Immature natural killer cell (primary cell): ENCODE data around the gene MEX3B. TPM values are rescaled to one million over a fixed set of nuclear protein-coding genes. Genes with fewer than 3 reads are reported as not detected.
"Not testable (repeated sequence)": the region's sequence is repeated elsewhere in the genome, so short reads cannot be mapped to it uniquely, and the experiment has no call there.

Experiments
- DNase-seq, 3 donors: peaks; one replicate each; pipeline ENCODE4 v3.0.0; 2022; ENCODE audit warnings: mixed read lengths in 1 of 3
- H3K27ac Mint-ChIP-seq, 6 donors: one replicate each; pipeline ENCODE4 v1.8.0; 2020; ENCODE audit warnings: mixed read lengths in 6 of 6, mild to moderate bottlenecking in 5 of 6, inconsistent platforms in 4 of 6, moderate library complexity in 3 of 6
- H3K27me3 Mint-ChIP-seq, 3 donors: one replicate each; pipeline ENCODE4 v1.8.0; 2020 to 2021; ENCODE audit warnings: low read depth in 3 of 3, mild to moderate bottlenecking in 3 of 3, mixed read lengths in 3 of 3, moderate library complexity in 3 of 3, inconsistent platforms in 1 of 3
- H3K36me3 Mint-ChIP-seq, 3 donors: one replicate each; pipeline ENCODE4 v1.8.0; 2020; ENCODE audit warnings: mixed read lengths in 3 of 3, inconsistent platforms in 2 of 3, mild to moderate bottlenecking in 2 of 3
- H3K4me1 Mint-ChIP-seq, 2 donors: one replicate each; pipeline ENCODE4 v1.8.0; 2020; ENCODE audit warnings: inconsistent platforms in 2 of 2, mild to moderate bottlenecking in 2 of 2, mixed read lengths in 2 of 2, moderate library complexity in 1 of 2
- H3K4me3 Mint-ChIP-seq, 5 donors: one replicate each; pipeline ENCODE4 v1.8.0; 2020; ENCODE audit warnings: mild to moderate bottlenecking in 5 of 5, mixed read lengths in 5 of 5, inconsistent platforms in 3 of 5, moderate library complexity in 3 of 5
- H3K9me3 Mint-ChIP-seq, 6 donors: one replicate each; pipeline ENCODE4 v1.8.0; 2020; ENCODE audit warnings: mild to moderate bottlenecking in 6 of 6, mixed read lengths in 6 of 6, inconsistent platforms in 4 of 6, moderate library complexity in 3 of 6
- polyA plus RNA-seq, 3 donors: library from polyadenylated mRNA; unstranded; fragments of 300-500 nt; fragmentation: Illumina TruSeq; gene quantifications; one replicate each; pipeline ENCODE4 v1.2.3, GENCODE V29; 2021

MEX3B gene
- polyA plus RNA-seq, 3 donors from 2014 or later, result 0.06 TPM; not detected in 2

DNA sequence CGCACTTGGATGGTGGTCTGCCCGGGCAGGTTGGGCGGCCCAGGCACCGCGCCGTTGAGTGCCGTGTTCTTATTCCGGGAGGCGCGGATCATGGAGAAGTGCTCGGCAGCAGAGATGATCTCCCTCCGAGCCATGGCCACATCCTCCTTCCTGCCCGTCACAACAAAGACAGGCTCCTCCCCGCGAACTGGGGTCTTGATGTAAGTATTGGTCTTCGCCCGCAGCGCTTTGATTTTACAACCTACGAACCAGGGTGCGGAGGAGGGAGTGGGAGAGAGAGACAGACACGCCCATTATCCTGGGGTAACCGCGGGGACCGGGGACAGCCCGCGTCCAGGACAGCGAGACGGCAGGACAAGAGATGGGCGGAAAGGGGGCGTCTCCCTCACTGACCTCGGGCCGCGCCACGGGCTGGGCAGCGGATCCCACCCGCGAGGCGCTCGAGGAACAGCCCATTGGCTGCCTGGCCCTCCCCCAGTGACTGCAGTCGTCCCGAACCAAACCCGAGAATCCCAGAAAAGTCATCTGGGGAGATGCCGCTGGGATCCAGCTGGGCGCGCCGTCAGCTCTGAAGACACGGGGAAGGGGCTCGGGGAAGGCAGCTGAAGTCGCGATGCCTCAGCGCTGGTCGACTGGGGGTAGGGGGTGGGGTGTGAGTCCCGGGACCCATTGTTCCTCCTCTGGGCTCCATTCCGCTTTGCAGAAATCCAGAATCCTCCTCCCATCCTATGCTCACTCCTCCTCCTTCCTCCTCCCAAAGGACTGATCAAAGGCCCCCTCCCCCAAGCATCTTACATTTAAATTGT is 1.2 kb downstream of the MEX3B start:
- peak; percentile 3 to 15 (median 15) for DNase-seq
- Mint-ChIP-seq H3K36me3 (no peaks in the 10 kb centered on the region), H3K27me3 (peaks cover 6 to 18% (median 9%) of the 10 kb centered on the region in 3 donors), H3K4me3 (peak overlapping the region; percentile 80 to 92 (median 90)), H3K27ac (peak overlapping the region in 2 of 6 donors; percentile 57 to 62), H3K4me1 (peaks cover 12 to 21% of the 10 kb centered on the region in 2 donors), H3K9me3 (no peaks in the 10 kb centered on the region)

DNA sequence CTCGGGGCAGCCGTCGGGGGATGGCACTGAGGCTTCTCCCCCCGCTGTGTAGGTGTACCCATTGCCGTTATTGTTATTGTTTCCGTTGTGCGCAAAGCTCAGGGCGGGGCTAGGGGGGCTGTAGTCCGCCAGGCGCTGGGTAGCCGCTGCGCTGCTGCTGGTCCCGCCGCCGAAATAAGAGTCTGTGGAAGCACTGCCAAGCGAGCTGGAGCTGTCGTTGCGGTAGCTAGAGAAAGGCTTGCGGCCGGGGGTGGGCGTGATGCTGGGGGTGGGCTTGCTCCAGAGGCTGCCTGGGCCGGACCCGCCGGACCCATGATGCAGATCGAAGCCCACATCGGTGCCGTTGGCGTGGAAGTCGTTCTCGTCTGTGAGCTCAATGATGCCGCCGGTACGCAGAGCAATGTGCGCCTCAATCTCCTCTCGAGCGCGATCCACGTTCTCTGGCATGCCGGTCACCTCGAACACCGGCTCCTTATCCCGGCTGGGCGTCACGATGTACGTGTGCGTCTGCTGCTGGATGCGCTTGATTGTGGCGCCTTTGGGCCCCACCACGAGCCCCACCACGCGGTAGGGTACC is 1.9 kb downstream of the MEX3B start:
- DNase-seq, result no peak
- Mint-ChIP-seq H3K27ac (no peak overlapping the region), H3K9me3 (no peaks in the 10 kb centered on the region), H3K4me1 (peaks cover 12 to 21% of the 10 kb centered on the region in 2 donors), H3K4me3 (peak overlapping the region; percentile 80 to 92 (median 90)), H3K27me3 (peaks cover 6 to 18% (median 9%) of the 10 kb centered on the region in 3 donors), H3K36me3 (no peaks in the 10 kb centered on the region)

DNA sequence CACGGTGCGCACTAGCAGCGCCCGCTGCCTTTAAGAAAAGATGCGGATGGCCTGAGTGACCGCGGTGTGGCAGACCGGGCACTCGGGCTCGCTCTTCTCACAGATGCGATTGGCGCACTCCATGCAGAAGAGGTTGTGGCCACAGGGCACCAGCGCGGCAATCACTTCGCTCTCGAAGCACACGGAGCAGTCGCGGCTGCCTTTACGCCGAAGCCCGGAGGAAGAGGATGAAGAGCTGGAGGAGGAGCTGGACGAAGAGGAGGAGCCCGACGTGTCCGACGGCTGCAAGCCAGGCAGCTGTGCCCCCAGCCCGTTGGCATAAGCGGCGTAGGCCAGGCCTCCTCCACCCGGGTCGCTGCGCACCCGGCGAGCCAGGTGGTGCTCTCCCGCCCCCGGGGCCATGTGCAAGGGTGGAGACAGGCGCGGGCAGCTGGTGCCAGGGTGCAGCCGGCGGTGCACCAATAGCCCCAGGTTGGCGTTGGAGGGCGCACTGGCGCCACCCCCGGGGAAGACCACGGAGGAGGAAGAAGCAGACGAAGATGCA is 2.6 kb downstream of the MEX3B start:
- peaks cover 5 to 18% (median 9%) of the 10 kb centered on the region in 3 donors for H3K27me3 Mint-ChIP-seq
- peaks cover 12 to 20% of the 10 kb centered on the region in 2 donors for H3K4me1 Mint-ChIP-seq
- peak overlapping the region; percentile 4 to 67 (median 51) for H3K4me3 Mint-ChIP-seq
- H3K27ac Mint-ChIP-seq, result no peak overlapping the region
- no peaks in the 10 kb centered on the region for H3K36me3 Mint-ChIP-seq
- H3K9me3 Mint-ChIP-seq, result no peaks in the 10 kb centered on the region
- no peak for DNase-seq

DNA sequence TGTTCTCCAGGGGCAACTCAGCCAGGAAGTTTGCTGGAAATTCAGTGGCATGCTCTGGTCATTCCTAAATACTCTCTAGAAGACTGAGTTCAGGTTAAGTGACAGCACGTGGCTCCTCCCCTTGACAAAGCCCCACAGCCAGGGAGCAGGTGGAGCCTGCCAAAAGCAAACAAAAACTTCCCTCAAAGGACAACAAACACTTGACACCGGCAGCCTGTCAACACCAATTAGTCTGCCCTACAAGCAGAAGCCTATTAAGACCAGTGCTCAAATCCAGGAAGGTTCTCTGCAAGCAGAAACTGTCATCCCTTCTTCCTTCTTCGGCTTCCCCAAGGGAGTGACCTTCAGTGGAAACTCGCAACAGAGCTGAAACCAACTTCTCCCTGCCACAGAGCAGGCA is 5.0 kb downstream of the MEX3B start:
- Mint-ChIP-seq H3K4me3 (no peak overlapping the region), H3K27me3 (peaks cover 0 to 8% (median 5%) of the 10 kb centered on the region in 3 donors), H3K27ac (no peak overlapping the region), H3K9me3 (no peaks in the 10 kb centered on the region), H3K4me1 (peaks cover 9 to 12% of the 10 kb centered on the region in 2 donors), H3K36me3 (no peaks in the 10 kb centered on the region)
- no peak for DNase-seq

DNA sequence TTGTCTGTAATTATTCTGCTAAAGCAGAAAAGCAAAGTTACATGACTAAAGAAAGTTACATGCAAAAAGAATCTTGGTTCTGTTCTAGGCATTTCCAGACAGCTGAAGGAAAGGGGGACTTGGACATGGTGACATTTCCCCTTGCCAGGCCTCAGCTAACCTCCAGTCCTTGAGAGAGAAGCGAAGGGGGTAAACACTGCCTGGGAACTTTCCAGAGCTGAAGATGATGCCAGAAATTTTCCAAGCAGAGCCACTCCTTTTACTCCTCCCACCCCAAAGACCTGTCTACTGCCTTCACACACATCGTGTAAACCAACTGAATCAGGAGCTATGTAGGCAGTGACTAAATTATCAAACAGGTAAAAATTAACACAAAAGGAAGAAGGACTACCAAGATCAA is 5.4 kb downstream of the MEX3B start:
- H3K4me1 Mint-ChIP-seq, result peaks cover 9 to 12% of the 10 kb centered on the region in 2 donors
- no peaks in the 10 kb centered on the region for H3K9me3 Mint-ChIP-seq
- H3K27ac Mint-ChIP-seq, result no peak overlapping the region
- peaks cover 0 to 8% (median 5%) of the 10 kb centered on the region in 3 donors for H3K27me3 Mint-ChIP-seq
- no peak for DNase-seq
- no peaks in the 10 kb centered on the region for H3K36me3 Mint-ChIP-seq
- no peak overlapping the region for H3K4me3 Mint-ChIP-seq

DNA sequence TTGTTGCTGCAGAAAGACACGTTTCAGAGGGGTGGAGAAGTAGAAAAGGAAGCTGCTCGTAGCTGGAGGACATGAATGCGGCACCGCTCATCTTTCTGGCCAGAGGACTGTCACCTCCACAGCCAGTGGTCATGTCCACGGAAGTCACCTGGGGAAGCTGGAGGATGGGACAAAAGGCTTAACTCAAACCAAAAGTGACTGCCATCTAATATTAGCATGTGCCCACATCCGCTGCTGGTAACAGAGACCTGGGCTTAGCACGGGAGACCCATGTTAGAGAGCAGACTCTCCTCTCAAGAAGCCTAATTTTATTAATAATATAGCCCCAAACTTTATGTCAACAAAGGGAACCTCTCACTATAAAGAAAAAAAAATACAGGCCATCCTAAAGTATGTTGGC is 5.9 kb downstream of the MEX3B start:
- peaks cover 0 to 8% (median 5%) of the 10 kb centered on the region in 3 donors for H3K27me3 Mint-ChIP-seq
- peaks cover 4 to 9% of the 10 kb centered on the region in 2 donors for H3K4me1 Mint-ChIP-seq
- no peaks in the 10 kb centered on the region for H3K36me3 Mint-ChIP-seq
- H3K27ac Mint-ChIP-seq, result no peak overlapping the region
- no peaks in the 10 kb centered on the region for H3K9me3 Mint-ChIP-seq
- H3K4me3 Mint-ChIP-seq, result no peak overlapping the region
- no peak for DNase-seq

DNA sequence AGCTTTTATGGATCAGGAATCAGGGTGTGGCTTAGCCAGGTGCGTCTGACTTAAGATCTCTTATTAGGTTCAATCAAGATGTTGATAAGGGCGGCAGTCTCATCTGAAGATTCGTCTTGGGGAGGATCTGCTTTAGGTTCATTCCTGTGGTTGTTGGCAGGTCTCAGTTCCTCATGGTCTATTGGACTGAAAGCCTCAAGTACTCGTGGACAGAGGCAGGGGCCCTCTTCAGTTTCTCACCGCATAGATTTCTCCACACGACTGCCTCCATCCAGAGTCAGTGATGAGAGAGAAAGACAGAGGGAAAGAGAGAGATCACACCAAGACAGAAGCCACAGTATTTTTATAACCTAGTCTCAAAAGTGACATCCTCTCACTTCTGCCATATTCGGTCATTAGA is 9.4 kb downstream of the MEX3B start:
- Mint-ChIP-seq H3K4me1 (no peaks in the 10 kb centered on the region), H3K4me3 (no peak overlapping the region), H3K9me3 (no peaks in the 10 kb centered on the region), H3K36me3 (no peaks in the 10 kb centered on the region), H3K27me3 (peaks cover 1 to 9% (median 4%) of the 10 kb centered on the region in 3 donors), H3K27ac (no peak overlapping the region)
- no peak for DNase-seq

DNA sequence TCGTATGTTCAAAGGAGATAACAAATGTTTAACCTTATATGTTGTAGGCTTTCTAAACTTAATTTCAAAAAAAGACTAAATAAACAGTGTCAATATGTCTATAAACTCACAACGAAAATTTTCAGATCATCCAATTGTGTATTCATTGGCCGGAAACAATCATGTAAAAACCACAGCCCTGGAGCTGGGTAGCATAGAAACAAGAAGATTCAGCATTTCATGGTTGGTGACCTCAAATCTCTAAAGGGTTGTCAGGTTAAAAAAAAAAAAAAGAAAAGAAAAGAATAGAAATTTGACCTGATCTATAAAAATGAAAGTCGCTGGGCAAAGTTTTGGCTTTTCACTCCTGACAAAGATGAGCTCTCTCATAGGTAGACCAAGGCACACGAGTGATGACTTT is 13.9 kb downstream of the MEX3B start:
- Mint-ChIP-seq H3K4me3 (no peak overlapping the region), H3K4me1 (no peaks in the 10 kb centered on the region)

DNA sequence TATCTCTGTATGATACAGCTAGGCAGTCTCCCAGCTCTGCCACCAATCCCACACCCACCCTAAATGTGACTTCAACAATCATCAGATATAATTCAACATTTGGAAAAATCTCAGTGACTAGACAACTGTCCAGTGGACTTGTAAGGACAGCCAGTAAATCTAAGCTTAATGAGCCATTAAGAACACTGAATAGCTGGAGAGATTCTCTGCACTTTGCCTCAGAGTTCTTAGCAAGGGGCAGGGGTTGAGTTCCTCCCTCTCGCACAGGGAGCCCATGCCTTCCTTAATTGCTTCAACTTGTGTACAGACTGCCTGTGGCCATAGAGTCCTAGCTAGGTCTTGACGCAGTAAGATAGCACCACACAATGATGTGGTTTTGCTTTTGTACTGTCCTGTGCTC is 15.6 kb downstream of the MEX3B start:
- H3K36me3 Mint-ChIP-seq, result no peaks in the 10 kb centered on the region
- H3K4me1 Mint-ChIP-seq, result no peaks in the 10 kb centered on the region
- H3K27me3 Mint-ChIP-seq, result peaks cover 1 to 6% (median 5%) of the 10 kb centered on the region in 3 donors
- no peaks in the 10 kb centered on the region for H3K9me3 Mint-ChIP-seq
- H3K4me3 Mint-ChIP-seq, result no peak overlapping the region
- no peak overlapping the region for H3K27ac Mint-ChIP-seq
- DNase-seq, result no peak

More for the DNA sequence above, 13.9 kb downstream of the MEX3B start:
- no peak overlapping the region for H3K27ac Mint-ChIP-seq
- no peaks in the 10 kb centered on the region for H3K9me3 Mint-ChIP-seq
- H3K36me3 Mint-ChIP-seq, result no peaks in the 10 kb centered on the region
- no peak for DNase-seq
- H3K27me3 Mint-ChIP-seq, result peaks cover 1 to 6% (median 5%) of the 10 kb centered on the region in 3 donors

DNA sequence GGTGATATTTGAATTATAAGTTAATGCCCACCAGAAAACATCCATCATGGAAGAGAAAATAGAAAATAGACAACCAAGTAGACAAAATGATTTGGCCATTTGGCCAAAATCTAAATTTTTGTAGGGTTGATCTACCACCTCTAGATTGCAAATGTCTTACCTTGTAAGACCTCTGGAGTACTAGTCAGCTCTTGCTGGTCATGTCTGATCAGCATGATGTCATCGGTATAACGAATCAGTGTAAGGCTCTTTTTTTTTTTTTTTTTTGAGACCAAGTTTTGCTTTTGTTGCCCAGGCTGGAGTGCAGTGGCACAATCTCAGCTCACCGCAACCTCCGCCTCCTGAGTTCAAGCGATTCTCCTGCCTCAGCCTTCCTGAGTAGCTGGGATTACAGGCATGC is 17.7 kb downstream of the MEX3B start:
- not testable (repeated sequence) for H3K4me1 Mint-ChIP-seq, DNase-seq, H3K36me3 Mint-ChIP-seq, H3K9me3 Mint-ChIP-seq, H3K27me3 Mint-ChIP-seq, H3K4me3 Mint-ChIP-seq, H3K27ac Mint-ChIP-seq

DNA sequence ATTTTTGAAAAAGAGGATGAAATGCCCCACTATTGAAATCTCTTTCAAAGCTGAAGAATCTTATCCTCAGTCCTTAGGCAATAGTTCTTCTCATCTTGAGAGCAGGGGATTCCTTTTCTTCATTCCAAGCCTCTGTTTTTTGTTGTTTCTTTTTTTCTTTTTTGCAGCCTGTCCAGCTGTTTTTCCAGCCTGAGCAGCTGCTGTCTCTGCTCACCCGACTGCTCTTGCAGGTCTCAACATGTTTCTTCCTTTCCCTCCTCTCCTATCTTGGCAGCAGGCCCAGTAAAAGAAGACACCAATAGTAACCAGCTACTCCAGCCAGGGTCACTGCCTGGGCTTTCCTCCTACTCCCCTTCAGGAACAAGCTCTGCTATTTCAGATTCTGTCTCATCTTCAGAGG is 23.8 kb downstream of the MEX3B start:
- DNase-seq, result no peak
- Mint-ChIP-seq H3K9me3 (no peaks in the 10 kb centered on the region), H3K4me3 (no peak overlapping the region), H3K27ac (no peak overlapping the region), H3K27me3 (peaks cover 0 to 5% (median 3%) of the 10 kb centered on the region in 3 donors), H3K4me1 (no peaks in the 10 kb centered on the region), H3K36me3 (no peaks in the 10 kb centered on the region)

DNA sequence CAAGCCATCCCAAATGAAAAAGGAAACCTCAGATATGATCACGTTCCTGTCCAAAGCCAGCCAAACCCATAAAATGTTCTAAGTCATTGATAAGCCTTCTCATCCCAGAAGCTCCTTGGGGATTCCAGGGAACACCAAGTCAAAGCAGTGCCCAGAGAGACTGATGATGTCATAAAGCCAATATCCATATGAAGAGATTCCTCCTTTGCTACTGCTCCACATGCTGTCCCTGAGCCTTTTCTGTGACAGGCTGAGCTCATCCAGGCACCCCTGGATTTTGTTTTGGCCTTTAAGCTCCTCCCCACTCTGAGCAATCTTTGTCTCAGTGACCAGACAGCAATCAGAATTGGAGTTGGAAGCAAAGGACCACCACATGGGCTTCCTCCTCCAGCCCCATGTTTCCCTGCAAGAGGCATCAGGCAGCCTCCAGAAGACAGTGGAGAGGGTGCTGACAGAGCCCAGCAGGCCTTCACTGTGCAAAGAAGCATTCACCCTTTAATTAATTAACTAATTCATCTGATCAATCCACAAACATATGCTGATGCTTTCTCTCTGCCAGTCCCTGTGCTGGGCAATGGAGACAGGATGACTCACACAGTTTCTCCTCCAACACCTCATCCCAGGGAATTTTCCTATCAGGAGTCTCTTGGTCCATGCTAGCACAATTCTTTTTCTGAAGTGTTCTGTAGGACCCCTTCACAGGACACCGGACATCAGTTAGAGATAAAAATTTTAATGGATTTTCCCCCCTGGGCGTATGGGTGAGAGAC is 25.0 kb downstream of the MEX3B start:
- DNase-seq, result no peak
- H3K27me3 Mint-ChIP-seq, result peaks cover 2 to 5% (median 3%) of the 10 kb centered on the region in 3 donors

DNA sequence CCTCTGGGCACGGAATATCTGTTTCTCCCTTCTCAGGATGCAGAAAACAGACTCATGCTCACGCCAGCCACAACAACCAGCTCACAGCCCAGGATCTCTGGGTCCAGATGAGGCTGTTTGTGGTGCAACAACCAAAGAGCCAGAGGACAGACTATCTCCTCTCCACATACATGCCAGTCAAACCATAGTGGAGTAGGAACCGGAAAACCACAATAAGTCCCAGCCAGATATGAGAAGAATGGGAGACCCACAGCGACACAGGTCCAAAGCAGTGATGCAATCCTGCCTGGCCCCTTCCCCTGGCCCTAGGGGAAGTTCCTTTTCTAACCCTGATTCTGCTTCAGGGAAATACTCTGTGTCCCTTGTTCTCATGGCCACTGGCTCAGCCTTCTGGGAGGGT is 27.6 kb downstream of the MEX3B start:
- H3K9me3 Mint-ChIP-seq, result no peaks in the 10 kb centered on the region

More for the DNA sequence above, 25.0 kb downstream of the MEX3B start:
- no peaks in the 10 kb centered on the region for H3K9me3 Mint-ChIP-seq
- no peaks in the 10 kb centered on the region for H3K4me1 Mint-ChIP-seq
- H3K4me3 Mint-ChIP-seq, result no peak overlapping the region
- no peaks in the 10 kb centered on the region for H3K36me3 Mint-ChIP-seq
- H3K27ac Mint-ChIP-seq, result no peak overlapping the region

DNA sequence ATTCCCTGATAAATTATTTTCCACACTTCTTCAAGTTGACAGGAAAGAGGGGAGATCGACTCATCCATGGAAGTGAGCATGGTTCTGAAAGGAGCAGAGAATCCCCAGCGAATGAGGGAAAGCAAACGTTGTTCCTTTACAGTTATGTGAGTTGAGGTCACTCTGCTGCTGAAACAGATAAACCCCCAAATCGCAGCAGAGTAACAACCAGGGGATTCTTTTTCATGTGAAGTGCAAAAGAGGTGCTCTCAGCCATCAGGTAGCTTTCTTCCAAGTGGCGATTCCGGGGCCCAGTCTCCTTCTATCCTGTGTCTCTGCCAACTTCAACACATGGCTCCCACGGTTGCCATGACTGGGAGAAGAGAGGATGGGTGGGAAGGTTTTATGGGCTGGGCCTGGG is 28.2 kb downstream of the MEX3B start:
- H3K4me1 Mint-ChIP-seq, result no peaks in the 10 kb centered on the region
- H3K36me3 Mint-ChIP-seq, result no peaks in the 10 kb centered on the region
- peaks cover 2 to 8% (median 5%) of the 10 kb centered on the region in 3 donors for H3K27me3 Mint-ChIP-seq
- DNase-seq, result no peak
- H3K9me3 Mint-ChIP-seq, result no peaks in the 10 kb centered on the region
- H3K27ac Mint-ChIP-seq, result no peak overlapping the region
- no peak overlapping the region for H3K4me3 Mint-ChIP-seq

More for the DNA sequence above, 27.6 kb downstream of the MEX3B start:
- Mint-ChIP-seq H3K27me3 (peaks cover 2 to 8% (median 3%) of the 10 kb centered on the region in 3 donors), H3K36me3 (no peaks in the 10 kb centered on the region), H3K27ac (no peak overlapping the region), H3K4me3 (no peak overlapping the region), H3K4me1 (no peaks in the 10 kb centered on the region)
- DNase-seq, result no peak
